Measurements from ENCODE around the gene MACROD2. TPM values are rescaled to one million over a fixed set of nuclear protein-coding genes. Genes with fewer than 3 reads are reported as not detected.
"Not testable (repeated sequence)": the region's sequence is repeated elsewhere in the genome, so short reads cannot be mapped to it uniquely, and the experiment has no call there.

The MACROD2 gene
- total RNA-seq, 4 donors from 2014 or later, result 8.7 to 17.8 (median 10.8) TPM

- no peak for DNase-seq
- no peak for TF ChIP-seq POLR2A (IDR thresholded peaks at IDR 0.05)
- TF ChIP-seq CTCF (IDR thresholded peaks at IDR 0.05), result no peak
- no peak overlapping the region for H3K4me3 ChIP-seq (replicated peaks in 1 of 3)
- no peaks in the 10 kb centered on the region for H3K36me3 ChIP-seq
- WGBS, 2 donors, result 86 to 92% methylated on average over 2 of the region's 2 CpGs
- H3K27ac ChIP-seq, result no peak overlapping the region
- intact Hi-C loops (cut with DNase I), result no loop called here
- no peaks in the 10 kb centered on the region for H3K27me3 ChIP-seq
- H3K4me1 ChIP-seq, result no peaks in the 10 kb centered on the region
- no peaks in the 10 kb centered on the region for H3K9me3 ChIP-seq
Measured at GRCh38 chr20:15799871-15800270, 1804.6 kb downstream of the MACROD2 start.

- Histone ChIP-seq H3K4me1 (no peaks in the 10 kb centered on the region), H3K27me3 (no peaks in the 10 kb centered on the region), H3K4me3 (replicated peaks in 1 of 3) (no peak overlapping the region), H3K27ac (no peak overlapping the region), H3K9me3 (no peaks in the 10 kb centered on the region), H3K36me3 (no peaks in the 10 kb centered on the region)
- DNase-seq, result no peak
- intact Hi-C loops (cut with DNase I), result no loop called here
- 83 to 84% methylated on average over 1 of the region's 1 CpG for WGBS, 2 donors
- no peak for TF ChIP-seq CTCF (IDR thresholded peaks at IDR 0.05)
- TF ChIP-seq POLR2A (IDR thresholded peaks at IDR 0.05), result no peak
Measured at GRCh38 chr20:15802020-15802419, 1806.7 kb downstream of the MACROD2 start.

- Histone ChIP-seq H3K4me3 (replicated peaks in 1 of 3) (no peak overlapping the region), H3K27me3 (no peaks in the 10 kb centered on the region), H3K9me3 (no peaks in the 10 kb centered on the region), H3K36me3 (no peaks in the 10 kb centered on the region), H3K4me1 (no peaks in the 10 kb centered on the region), H3K27ac (no peak overlapping the region)
- TF ChIP-seq POLR2A (IDR thresholded peaks at IDR 0.05), result no peak
- TF ChIP-seq CTCF (IDR thresholded peaks at IDR 0.05), result no peak
- no peak for DNase-seq
- intact Hi-C loops (cut with DNase I), result no loop called here
- 93 to 94% methylated on average over 5 of the region's 5 CpGs for WGBS, 2 donors
Measured at GRCh38 chr20:15805154-15805553, 1809.8 kb downstream of the MACROD2 start.

GRCh38 chr20:15806105-15806504 lies 1810.8 kb downstream of the MACROD2 start:
- Histone ChIP-seq H3K4me3 (replicated peaks in 1 of 3) (no peak overlapping the region), H3K27me3 (no peaks in the 10 kb centered on the region), H3K27ac (no peak overlapping the region), H3K36me3 (no peaks in the 10 kb centered on the region), H3K9me3 (no peaks in the 10 kb centered on the region), H3K4me1 (no peaks in the 10 kb centered on the region)
- DNase-seq, result no peak
- WGBS, 2 donors, result 78 to 81% methylated on average over 3 of the region's 3 CpGs
- intact Hi-C loops (cut with DNase I), result no loop called here
- no peak for TF ChIP-seq CTCF (IDR thresholded peaks at IDR 0.05)
- TF ChIP-seq POLR2A (IDR thresholded peaks at IDR 0.05), result no peak

- Histone ChIP-seq H3K36me3 (no peaks in the 10 kb centered on the region), H3K27ac (no peak overlapping the region), H3K9me3 (no peaks in the 10 kb centered on the region), H3K4me3 (replicated peaks in 1 of 3) (no peak overlapping the region), H3K4me1 (no peaks in the 10 kb centered on the region), H3K27me3 (no peaks in the 10 kb centered on the region)
- no peak for DNase-seq
- whole genome bisulfite sequencing, 2 donors, result 88 to 90% methylated on average over 5 of the region's 5 CpGs
- TF ChIP-seq CTCF (IDR thresholded peaks at IDR 0.05) (no peak), POLR2A (IDR thresholded peaks at IDR 0.05) (no peak)
- intact Hi-C loops (cut with DNase I), result no loop called here
Measured at GRCh38 chr20:15807271-15807670, 1812.0 kb downstream of the MACROD2 start.

- intact Hi-C loops (cut with DNase I); H3K36me3 ChIP-seq; H3K4me3 ChIP-seq (replicated peaks in 1 of 3); H3K9me3 ChIP-seq; DNase-seq; H3K27me3 ChIP-seq; H3K27ac ChIP-seq; H3K4me1 ChIP-seq: not testable (repeated sequence)
- WGBS, 2 donors, result 94% methylated on average over 8 of the region's 8 CpGs
Measured at GRCh38 chr20:15807771-15808170, 1812.5 kb downstream of the MACROD2 start.
